ENCODE measurements around the gene CTNND2.

CTNND2 gene

DNA sequence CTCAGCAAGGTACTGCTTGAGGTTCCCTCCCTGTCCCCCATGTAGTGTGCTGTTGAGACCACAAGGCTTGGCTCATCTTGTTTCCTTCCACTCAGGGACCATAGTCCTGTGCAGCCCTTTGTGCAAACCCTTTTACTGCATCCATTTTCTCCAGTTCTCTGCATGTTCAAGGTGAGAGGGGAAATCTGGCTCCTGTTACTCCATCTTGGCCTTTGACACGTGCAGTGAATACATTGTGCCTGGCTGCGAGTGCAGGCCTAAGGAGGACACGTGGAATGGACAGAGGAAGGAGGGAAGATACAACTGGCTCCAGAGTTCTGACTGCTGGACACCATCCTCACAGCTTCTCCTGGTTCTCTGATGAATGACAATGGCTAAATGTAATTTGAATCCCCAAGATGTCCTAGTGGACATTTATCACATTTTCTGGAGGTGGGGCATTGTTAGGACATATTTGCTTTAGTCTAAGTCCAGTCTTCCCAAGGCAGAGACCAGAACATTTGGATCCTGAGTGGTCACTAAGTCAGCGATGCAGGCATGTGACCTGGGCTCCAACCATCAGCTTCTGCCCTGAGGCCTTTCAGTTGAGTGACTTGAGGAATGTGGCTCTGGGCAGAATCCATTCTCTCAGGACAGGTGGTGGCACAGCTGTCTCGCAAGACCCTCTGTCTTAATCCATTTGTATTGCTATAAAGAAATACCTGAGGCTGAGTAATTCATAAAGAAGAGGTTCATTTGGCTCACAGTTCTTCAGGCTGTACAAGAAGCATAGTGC is 954.2 kb downstream of the CTNND2 start:
- no peak for DNase-seq

DNA sequence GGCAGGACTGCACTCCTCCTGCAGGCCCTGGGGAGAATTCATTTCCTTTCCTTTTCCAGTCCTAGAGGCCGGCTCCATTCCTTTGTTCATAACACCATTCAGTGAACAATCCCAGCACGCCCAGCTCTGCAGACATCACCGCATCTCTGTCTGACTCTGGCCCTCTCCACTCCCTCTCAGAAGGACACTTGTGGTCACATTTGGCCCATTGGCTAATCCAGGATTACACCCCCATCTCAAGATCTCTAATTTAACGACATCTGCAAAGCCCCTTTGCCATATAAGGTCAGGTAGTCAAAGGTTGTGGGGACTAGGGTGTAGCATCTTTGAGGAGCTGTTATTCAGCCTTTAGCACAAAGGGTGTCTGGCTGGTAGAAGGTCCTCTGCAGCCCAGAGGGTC is 958.2 kb downstream of the CTNND2 start:
- DNase-seq: no peak

DNA sequence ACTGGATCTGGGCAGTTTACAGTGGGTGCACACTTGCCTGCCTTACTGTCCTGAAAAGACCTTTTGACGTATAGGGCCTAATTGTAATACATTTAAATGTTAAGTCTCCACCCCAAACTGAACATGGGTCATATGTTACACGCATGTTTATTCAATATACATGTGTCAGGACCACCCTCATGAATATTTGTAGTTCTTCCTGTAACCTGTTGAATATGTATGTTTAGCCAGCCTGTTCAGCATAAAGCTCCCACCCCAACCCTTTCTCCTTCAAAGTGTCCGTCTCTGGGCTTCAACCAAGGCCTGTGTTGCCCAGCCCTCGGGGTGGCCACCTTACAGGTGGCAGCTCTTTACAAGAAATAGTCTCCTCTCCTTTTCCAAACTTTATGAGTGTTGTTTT is 962.3 kb downstream of the CTNND2 start:
- no peak for DNase-seq

DNA sequence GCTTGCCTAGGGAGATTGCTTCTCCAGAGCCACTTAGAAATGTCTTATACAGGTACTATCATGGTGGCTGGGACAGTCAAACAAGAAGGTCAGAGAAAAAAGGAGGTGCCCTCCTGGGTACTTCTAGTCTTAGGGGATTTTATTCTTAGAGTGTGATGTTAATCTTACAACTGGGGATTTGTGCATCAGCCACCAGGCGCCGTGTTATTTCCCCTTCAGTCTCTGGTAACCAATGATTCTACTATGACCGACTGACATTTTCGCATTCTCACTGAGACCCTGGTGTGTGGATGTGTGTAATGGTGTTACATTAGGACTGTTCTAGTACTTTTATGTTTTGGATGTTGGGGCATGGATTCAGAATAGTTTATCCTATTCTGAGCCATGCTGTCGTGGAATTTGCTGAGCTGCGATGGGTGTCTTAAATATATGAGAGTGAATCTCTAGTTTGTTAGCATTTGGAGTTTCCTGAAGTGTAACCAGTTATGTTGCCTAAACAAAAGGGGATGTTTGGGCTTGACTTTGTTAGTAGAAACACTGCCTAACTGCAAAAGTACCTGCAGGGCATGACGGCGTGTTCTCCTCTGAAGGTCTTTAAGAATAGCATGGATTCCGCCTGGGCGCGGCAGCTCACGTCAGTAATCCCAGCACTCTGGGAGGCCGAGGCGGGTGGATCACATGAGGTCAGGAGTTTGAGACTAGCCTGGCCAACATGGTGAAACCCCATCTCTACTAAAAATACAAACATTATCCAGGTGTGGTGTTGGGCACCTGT is 968.0 kb downstream of the CTNND2 start:
- no peak for DNase-seq

DNA sequence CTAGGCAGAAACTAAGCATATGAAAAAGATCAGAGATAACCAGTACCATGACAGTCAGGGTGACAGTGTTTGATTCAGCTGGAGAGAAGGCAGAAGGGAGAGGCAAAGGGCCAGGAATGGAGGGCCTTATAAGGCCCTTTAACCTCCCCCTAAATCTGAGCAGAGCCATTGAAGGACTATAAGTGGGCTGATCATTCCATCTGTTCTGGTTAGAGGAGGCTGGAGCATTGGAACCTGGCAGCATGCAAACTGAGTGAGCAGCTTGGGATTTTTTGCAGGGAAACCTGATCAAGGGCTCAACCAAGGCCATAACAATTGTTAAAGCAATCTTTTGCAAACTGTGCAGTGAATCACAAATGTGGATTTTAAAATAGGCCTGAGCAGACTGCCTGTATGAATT is 968.7 kb downstream of the CTNND2 start:
- no peak for DNase-seq

DNA sequence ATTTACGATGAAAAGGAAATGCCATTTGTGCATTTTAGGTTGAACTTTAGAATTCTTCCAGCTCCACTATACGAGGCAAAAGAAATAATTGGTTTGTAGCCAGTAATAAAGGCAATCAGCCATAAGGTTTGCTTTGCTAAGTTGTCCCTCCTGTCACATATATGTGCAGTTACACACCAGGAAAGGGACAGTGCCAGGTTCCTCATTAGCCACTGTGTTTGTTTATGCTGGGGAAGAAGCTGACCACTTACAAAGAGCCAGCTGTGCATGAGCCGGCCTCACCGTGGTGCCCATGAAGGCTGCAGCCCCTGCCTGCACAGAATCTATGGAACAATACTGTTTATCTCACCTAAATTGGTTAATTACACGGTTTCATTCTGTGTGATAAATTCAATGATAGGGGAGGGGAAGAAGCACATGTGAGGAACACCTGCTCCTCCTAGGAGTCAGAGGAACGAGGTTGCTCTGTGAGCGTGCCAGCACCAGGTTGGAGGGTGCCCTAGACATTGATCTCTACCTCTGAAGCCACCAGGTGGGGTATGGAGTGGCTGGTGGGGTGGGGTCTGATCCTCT is 969.4 kb downstream of the CTNND2 start:
- DNase-seq: no peak

DNA sequence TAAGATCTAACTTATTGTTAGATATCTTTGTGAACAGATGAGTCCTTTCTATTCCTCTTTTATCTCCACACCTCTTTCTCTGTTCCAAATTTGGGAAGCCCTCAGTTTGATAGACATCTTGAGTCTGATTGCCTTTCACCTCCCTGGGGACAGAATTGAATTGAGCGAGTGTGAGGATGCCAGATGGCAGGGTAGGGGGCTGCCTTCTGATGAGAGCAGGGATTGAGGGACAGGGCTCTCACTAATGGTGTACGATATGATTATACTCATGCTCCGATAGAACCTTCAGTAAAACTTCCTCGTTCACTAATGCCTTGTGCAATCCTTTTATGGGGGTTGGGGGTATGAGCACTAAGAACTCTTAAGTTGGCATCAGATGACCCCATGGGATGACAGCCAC is 971.1 kb downstream of the CTNND2 start:
- DNase-seq: no peak

DNA sequence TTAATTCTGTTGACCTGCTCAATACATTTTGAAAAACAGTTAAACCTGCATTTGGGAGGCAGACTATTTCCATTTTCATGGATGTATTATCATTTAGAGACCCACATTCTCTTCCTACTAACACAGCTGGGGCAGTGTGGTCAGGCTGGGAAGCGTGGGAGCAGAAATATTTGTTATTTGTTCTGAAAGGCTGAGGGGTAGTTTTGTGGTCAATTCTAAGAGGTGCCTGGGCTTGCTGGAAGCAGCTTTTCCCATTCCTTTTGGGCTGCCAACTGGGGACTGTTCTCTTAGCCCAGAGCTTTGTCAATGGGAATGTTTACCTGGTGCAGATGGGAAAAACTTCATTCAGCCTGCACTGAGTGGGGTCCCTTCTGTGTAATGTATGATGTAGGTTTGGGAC is 971.8 kb downstream of the CTNND2 start:
- DNase-seq: no peak

DNA sequence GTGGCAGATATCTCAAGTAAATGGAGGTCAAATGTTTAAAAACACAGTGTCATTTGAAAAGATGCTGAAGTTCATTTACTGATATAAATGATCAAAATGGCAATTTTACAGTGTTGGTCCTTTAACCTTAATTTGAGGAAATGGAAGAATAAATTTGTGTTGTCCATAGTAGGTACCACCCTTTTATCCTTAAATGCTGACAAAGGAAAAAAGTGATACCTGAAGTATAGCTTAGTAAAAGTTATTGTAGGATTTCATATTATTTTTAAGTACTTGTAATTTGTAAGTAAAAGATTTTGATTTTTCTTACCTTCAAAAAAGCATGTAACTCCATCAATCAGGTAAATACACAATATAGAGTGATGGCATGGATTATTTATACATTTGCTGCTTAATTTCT is 976.6 kb downstream of the CTNND2 start:
- DNase-seq: no peak

DNA sequence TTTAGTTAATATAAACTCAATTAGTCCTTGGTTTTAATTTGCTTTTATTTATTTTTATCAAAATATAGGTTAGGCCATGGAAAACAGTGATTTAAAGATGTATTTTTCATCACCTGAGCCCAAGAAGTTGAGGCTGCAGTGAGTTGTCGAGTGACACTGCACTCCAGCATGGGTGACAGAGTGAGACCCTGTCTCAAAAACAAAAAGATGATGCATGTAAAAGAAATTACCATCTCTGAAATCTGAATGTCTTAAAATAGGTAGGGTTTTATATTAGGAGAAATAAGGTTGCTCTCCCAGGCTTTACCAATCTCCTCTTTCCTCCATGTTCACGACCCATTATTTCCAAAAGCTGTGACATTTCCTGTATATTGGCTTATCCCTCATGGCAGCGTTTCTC is 980.9 kb downstream of the CTNND2 start:
- no peak for DNase-seq

Measured in stimulated activated CD4-positive, alpha-beta T cell treated with anti-CD3 and anti-CD28 coated beads, Interleukin-4, amount 100 ng/mL, for 1 hour (primary cell).